Testis (tissue), 3 donors: ENCODE measurements around the gene COPS7A. TPM values are rescaled to one million over a fixed set of nuclear protein-coding genes. Genes with fewer than 3 reads are reported as not detected.

Experiments used
- DNase-seq: peaks from one replicate; pipeline ENCODE4 v3.0.0-alpha.2; 2019
- H3K27ac ChIP-seq, 2 donors: fragments of 200-600 bp; sonication (generic); one replicate each; pipeline ENCODE4 v1.5.1; 2019
- H3K27me3 ChIP-seq: fragments of 200-600 bp; sonication (generic); one replicate; pipeline ENCODE4 v1.5.1; 2019
- H3K36me3 ChIP-seq: fragments of 200-600 bp; sonication (generic); one replicate; pipeline ENCODE4 v1.5.1; 2017; ENCODE audit warnings: low read depth; ENCODE audit errors: missing control alignments
- H3K4me1 ChIP-seq: fragments of 200-600 bp; sonication (generic); one replicate; pipeline ENCODE4 v1.5.1; 2019
- H3K4me3 ChIP-seq, 2 donors: fragments of 200-600 bp; sonication (generic); one replicate each; pipeline ENCODE4 v1.5.1; 2017 to 2019
- H3K9me3 ChIP-seq: fragments of 200-600 bp; sonication (generic); one replicate; pipeline ENCODE4 v1.5.1; 2017
- CTCF ChIP-seq, 3 experiments: fragments of 450-650 bp in 2 of 3; fragments of 200-600 bp in 1 of 3; sonication (generic) in 1 of 3; IDR thresholded peaks; one replicate each; pipeline ENCODE4 v1.5.1; 2016 to 2019; ENCODE audit warnings: antibody characterized with exemption in 3 of 3, mild to moderate bottlenecking in 2 of 3, moderate library complexity in 1 of 3
- POLR2A ChIP-seq: fragments of 450-650 bp; IDR thresholded peaks from one replicate; pipeline ENCODE4 v1.6.1; 2017; ENCODE audit warnings: antibody characterized with exemption, mild to moderate bottlenecking, moderate library complexity
- WGBS, 2 donors: methylation state at CpG; one replicate each; pipeline ENCODE4 v1.1.5; 2018; 5-methylcytosine and 5-hydroxymethylcytosine counted together
- intact Hi-C: fragments of 100-400 bp; cut with DNase I; formaldehyde crosslinking; loops from one replicate; pipeline ENCODE4 v1.15.1; 2023; ENCODE audit warnings: low total_unique reads
- polyA plus RNA-seq: library from polyadenylated mRNA; stranded (reverse); fragments of 350-450 nt; fragmentation: Illumina TruSeq; extraction: RNeasy Lipid Tissue Mini Kit (QIAGEN cat#74804); gene quantifications from one replicate; pipeline ENCODE4 v1.2.3, GENCODE V29; 2014; ENCODE audit warnings: low read depth, low replicate concordance; ENCODE audit not compliant: insufficient read depth
- total RNA-seq, 2 donors: library from RNA; depleted of rRNA; stranded (reverse); fragments of >200 nt; gene quantifications; one replicate each; pipeline ENCODE4 v1.2.3, GENCODE V29; 2016

Gene COPS7A
- total and polyA plus RNA-seq, 3 donors from 2014 or later = 68.3 to 82.4 (median 69.4) TPM

- H3K27ac ChIP-seq = no peak overlapping the region
- TF ChIP-seq POLR2A (no peak), CTCF (IDR thresholded peaks at IDR 0.05) (no peak)
- DNase-seq = no peak
- H3K9me3 ChIP-seq = no peaks in the 10 kb centered on the region
- no peaks in the 10 kb centered on the region for H3K36me3 ChIP-seq
- WGBS, 2 donors = 81 to 86% methylated on average over 5 of the region's 5 CpGs
- H3K4me1 ChIP-seq = peaks cover 11% of the 10 kb centered on the region
- H3K4me3 ChIP-seq = no peak overlapping the region
- intact Hi-C loops = no loop called here
- H3K27me3 ChIP-seq = no peaks in the 10 kb centered on the region
Measured at GRCh38 chr12:6759741-6760140, 35.9 kb downstream of the COPS7A start.

GRCh38 chr12:6763380-6763779 is 39.5 kb downstream of the COPS7A start:
- H3K27ac ChIP-seq = peak overlapping the region; percentile 87 to 96
- peaks cover 22% of the 10 kb centered on the region for H3K4me1 ChIP-seq
- no peaks in the 10 kb centered on the region for H3K27me3 ChIP-seq
- no peaks in the 10 kb centered on the region for H3K36me3 ChIP-seq
- no peaks in the 10 kb centered on the region for H3K9me3 ChIP-seq
- 38 to 54% methylated on average over 4 of the region's 4 CpGs for WGBS, 2 donors
- DNase-seq = no peak
- H3K4me3 ChIP-seq = peak overlapping the region in 1 of 2 donors; percentile 44
- intact Hi-C loops = no loop called here
- no peak for TF ChIP-seq POLR2A
- no peak for TF ChIP-seq CTCF (IDR thresholded peaks at IDR 0.05)

GRCh38 chr12:6764011-6764828 is 40.4 kb downstream of the COPS7A start:
- Histone ChIP-seq H3K27me3 (no peaks in the 10 kb centered on the region), H3K9me3 (no peaks in the 10 kb centered on the region), H3K4me1 (peaks cover 26% of the 10 kb centered on the region), H3K4me3 (peak overlapping the region; percentile 12 to 44), H3K36me3 (no peaks in the 10 kb centered on the region), H3K27ac (peak overlapping the region; percentile 87 to 96)
- 0% methylated on average over 14 to 16 of the region's 16 CpGs for WGBS, 2 donors
- intact Hi-C loops = no loop called here
- TF ChIP-seq CTCF (IDR thresholded peaks at IDR 0.05) (no peak), POLR2A (no peak)
- DNase-seq = peak; percentile 92

GRCh38 chr12:6765048-6765633 is 41.3 kb downstream of the COPS7A start:
- Histone ChIP-seq H3K9me3 (no peaks in the 10 kb centered on the region), H3K4me3 (peak overlapping the region in 1 of 2 donors; percentile 60), H3K4me1 (peaks cover 34% of the 10 kb centered on the region), H3K27ac (peak overlapping the region; percentile 87 to 96), H3K27me3 (no peaks in the 10 kb centered on the region), H3K36me3 (no peaks in the 10 kb centered on the region)
- no peak for TF ChIP-seq CTCF (IDR thresholded peaks at IDR 0.05)
- WGBS, 2 donors = 8 to 11% methylated on average over 7 of the region's 7 CpGs
- intact Hi-C loops = no loop called here
- no peak for DNase-seq
